Breast epithelium (tissue), 4 donors: Measurements from ENCODE around the gene TMEM63C. TPM values are rescaled to one million over a fixed set of nuclear protein-coding genes. Genes with fewer than 3 reads are reported as not detected.

Experiments used
- DNase-seq, 2 donors: peaks; one replicate each; pipeline ENCODE4 v3.0.0-alpha.2; 2019; ENCODE audit warnings: low spot score in 2 of 2
- H3K27ac ChIP-seq, 2 donors: fragments of 200-600 bp; sonication (generic) in 1 of 2; one replicate each; pipeline ENCODE4 v1.5.1; 2016 to 2019; ENCODE audit warnings: mild to moderate bottlenecking in 1 of 2
- H3K27me3 ChIP-seq, 2 donors: fragments of 200-600 bp; sonication (generic) in 1 of 2; one replicate each; pipeline versions ENCODE4 v1.5.1 to v1.6.0; 2017 to 2019; ENCODE audit warnings: control low read depth in 1 of 2, mild to moderate bottlenecking in 1 of 2
- H3K36me3 ChIP-seq: fragments of 200-600 bp; one replicate; pipeline ENCODE4 v1.5.1; 2019
- H3K4me1 ChIP-seq, 2 donors: fragments of 200-600 bp; sonication (generic); one replicate each; pipeline ENCODE4 v1.5.1; 2016 to 2019; ENCODE audit warnings: control low read depth in 1 of 2
- H3K4me3 ChIP-seq, 3 donors: fragments of 200-600 bp; sonication (generic); 1 replicate in 2 of 3; 2 replicates in 1 of 3; pipeline ENCODE4 v1.5.1; 2016 to 2019; ENCODE audit warnings: mild to moderate bottlenecking in 3 of 3, moderate library complexity in 2 of 3
- H3K9me3 ChIP-seq, 2 donors: fragments of 200-600 bp; sonication (generic) in 1 of 2; one replicate each; pipeline ENCODE4 v1.5.1; 2016 to 2019; ENCODE audit warnings: control low read depth in 1 of 2
- CTCF ChIP-seq, 3 donors: fragments of 450-650 bp; IDR thresholded peaks; one replicate each; pipeline ENCODE4 v1.5.1; 2016 to 2017; ENCODE audit warnings: antibody characterized with exemption in 3 of 3, mild to moderate bottlenecking in 3 of 3, moderate library complexity in 3 of 3
- POLR2A ChIP-seq: fragments of 450-650 bp; IDR thresholded peaks from one replicate; pipeline ENCODE4 v1.6.1; 2016; ENCODE audit warnings: antibody characterized with exemption, mild to moderate bottlenecking, moderate library complexity
- POLR2AphosphoS5 ChIP-seq, 3 donors: sonication (generic); formaldehyde crosslinking; IDR thresholded peaks; one replicate each; pipeline ENCODE4 v1.6.1; 2017; ENCODE audit warnings: antibody characterized with exemption in 3 of 3
- intact Hi-C: fragments of 100-400 bp; cut with DNase I; formaldehyde crosslinking; loops from one replicate; pipeline ENCODE4 v1.15.1; 2023; ENCODE audit warnings: low total_unique reads
- total RNA-seq, 3 donors: library from RNA; depleted of rRNA; stranded (reverse); fragments of >200 nt; gene quantifications; one replicate each; pipeline ENCODE4 v1.1.0, GENCODE V29; 2016

TMEM63C gene
- total RNA-seq, 3 donors from 2014 or later = 0.16 to 8.0 (median 3.9) TPM

DNA sequence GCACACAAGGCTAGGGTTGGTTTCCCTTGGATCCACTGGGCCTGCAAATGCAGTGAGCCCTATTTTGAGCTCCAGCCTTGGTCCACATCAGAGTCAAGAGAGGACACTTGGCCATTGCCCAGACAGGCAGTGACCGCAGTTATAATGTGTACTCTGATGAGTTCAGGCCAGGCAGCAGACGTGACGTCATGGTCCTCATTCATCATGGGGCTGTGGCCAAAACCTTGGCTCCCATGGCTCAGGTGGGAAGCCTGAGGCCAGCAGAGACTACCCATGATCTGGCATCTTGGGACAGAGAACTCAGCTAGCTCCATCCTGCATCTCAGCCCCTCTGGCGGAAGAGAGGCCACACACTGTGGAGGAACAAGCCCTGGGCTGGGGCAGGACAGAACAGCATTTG lies 16.4 kb downstream of the TMEM63C start:
- Histone ChIP-seq H3K4me1 (no peaks in the 10 kb centered on the region), H3K4me3 (no peak overlapping the region), H3K27ac (no peak overlapping the region), H3K9me3 (no peaks in the 10 kb centered on the region), H3K36me3 (no peaks in the 10 kb centered on the region), H3K27me3 (no peaks in the 10 kb centered on the region)
- TF ChIP-seq POLR2AphosphoS5 (IDR thresholded peaks at IDR 0.05) (no peak), CTCF (IDR thresholded peaks at IDR 0.05) (no peak), POLR2A (no peak)
- intact Hi-C loops = no loop called here
- no peak for DNase-seq

DNA sequence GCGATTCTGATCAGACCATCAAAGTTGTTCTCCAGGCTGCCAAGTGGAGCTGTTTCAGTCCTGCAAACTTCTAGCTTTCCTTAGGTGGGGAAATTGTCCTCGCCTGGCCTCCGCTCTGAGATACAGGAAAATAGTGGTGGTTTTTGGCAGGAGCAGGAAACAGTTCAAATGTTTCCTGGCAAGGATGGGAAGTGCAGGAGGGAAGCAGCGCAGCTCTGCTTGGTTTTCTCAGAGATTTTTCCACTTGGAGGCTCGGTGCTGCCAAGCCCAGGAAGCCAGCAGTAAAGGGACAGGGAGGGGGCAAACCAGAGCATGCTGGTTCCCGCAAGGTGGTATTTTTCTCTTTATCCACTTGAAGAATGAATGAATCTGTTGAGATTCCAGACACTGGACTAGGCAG lies 17.0 kb downstream of the TMEM63C start:
- Histone ChIP-seq H3K36me3 (no peaks in the 10 kb centered on the region), H3K9me3 (no peaks in the 10 kb centered on the region), H3K27me3 (no peaks in the 10 kb centered on the region), H3K4me3 (no peak overlapping the region), H3K4me1 (no peaks in the 10 kb centered on the region), H3K27ac (no peak overlapping the region)
- no peak for DNase-seq
- TF ChIP-seq CTCF (IDR thresholded peaks at IDR 0.05) (no peak), POLR2A (no peak), POLR2AphosphoS5 (IDR thresholded peaks at IDR 0.05) (no peak)
- intact Hi-C loops = no loop called here

DNA sequence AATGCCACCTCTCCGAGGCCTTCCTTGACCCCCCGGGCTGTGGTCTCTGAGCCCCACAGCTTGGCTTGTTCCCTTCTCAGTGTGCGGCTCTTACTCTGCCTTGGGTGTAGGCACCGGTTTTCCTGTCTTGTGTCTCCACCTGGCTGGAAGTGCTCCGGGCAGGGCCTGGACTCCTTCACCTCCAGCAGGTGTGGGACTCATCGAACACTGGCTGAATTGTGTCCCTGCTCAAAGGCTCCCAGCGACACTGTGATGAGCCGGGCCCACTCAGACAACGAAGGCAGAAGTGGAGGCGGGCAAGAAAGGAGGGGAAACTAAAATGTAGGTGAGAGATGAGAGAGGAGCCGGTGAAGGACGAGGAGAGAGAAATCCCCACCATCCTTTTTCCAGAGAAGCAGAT lies 18.0 kb downstream of the TMEM63C start:
- Histone ChIP-seq H3K27ac (no peak overlapping the region), H3K9me3 (no peaks in the 10 kb centered on the region), H3K36me3 (no peaks in the 10 kb centered on the region), H3K4me1 (no peaks in the 10 kb centered on the region), H3K4me3 (no peak overlapping the region), H3K27me3 (no peaks in the 10 kb centered on the region)
- intact Hi-C loops = no loop called here
- TF ChIP-seq POLR2A (no peak), CTCF (IDR thresholded peaks at IDR 0.05) (no peak), POLR2AphosphoS5 (IDR thresholded peaks at IDR 0.05) (no peak)
- DNase-seq = peak in 1 of 2 donors; percentile 17

- Histone ChIP-seq H3K9me3 (no peaks in the 10 kb centered on the region), H3K4me3 (no peak overlapping the region), H3K36me3 (no peaks in the 10 kb centered on the region), H3K4me1 (no peaks in the 10 kb centered on the region), H3K27ac (no peak overlapping the region), H3K27me3 (no peaks in the 10 kb centered on the region)
- DNase-seq = peak in 1 of 2 donors; percentile 2
- intact Hi-C loops = no loop called here
- TF ChIP-seq POLR2AphosphoS5 (IDR thresholded peaks at IDR 0.05) (no peak), CTCF (IDR thresholded peaks at IDR 0.05) (no peak), POLR2A (no peak)
Measured at GRCh38 chr14:77200406-77200985, 18.9 kb downstream of the TMEM63C start.

GRCh38 chr14:77201696-77202095 lies 20.1 kb downstream of the TMEM63C start:
- Histone ChIP-seq H3K27me3 (no peaks in the 10 kb centered on the region), H3K36me3 (no peaks in the 10 kb centered on the region), H3K27ac (no peak overlapping the region), H3K9me3 (no peaks in the 10 kb centered on the region), H3K4me3 (no peak overlapping the region), H3K4me1 (no peaks in the 10 kb centered on the region)
- TF ChIP-seq POLR2A (no peak), CTCF (IDR thresholded peaks at IDR 0.05) (no peak), POLR2AphosphoS5 (IDR thresholded peaks at IDR 0.05) (no peak)
- DNase-seq = no peak
- intact Hi-C loops = no loop called here
